Esophagus muscularis mucosa (tissue), 4 donors: ENCODE data around the gene TBC1D5. TPM values are rescaled to one million over a fixed set of nuclear protein-coding genes. Genes with fewer than 3 reads are reported as not detected.
"Not testable (repeated sequence)": the region's sequence is repeated elsewhere in the genome, so short reads cannot be mapped to it uniquely, and the experiment has no call there.

ENCODE experiments used
- DNase-seq: peaks from one replicate; pipeline ENCODE4 v3.0.0-alpha.2; 2017; ENCODE audit errors: extremely low spot score
- H3K27ac ChIP-seq, 4 donors: fragments of 200-600 bp; sonication (generic); replicated peaks in 1 of 4; 1 replicate in 3 of 4; 2 replicates in 1 of 4; pipeline ENCODE4 v1.5.1; 2016 to 2019; ENCODE audit warnings: mild to moderate bottlenecking in 1 of 4
- H3K27me3 ChIP-seq, 4 donors: fragments of 200-600 bp; sonication (generic); one replicate each; pipeline versions ENCODE4 v1.5.1 to v1.6.0; 2016 to 2019
- H3K36me3 ChIP-seq, 4 donors: fragments of 200-600 bp; sonication (generic); one replicate each; pipeline ENCODE4 v1.5.1; 2016 to 2019
- H3K4me1 ChIP-seq, 4 donors: fragments of 200-600 bp; sonication (generic); one replicate each; pipeline ENCODE4 v1.5.1; 2016 to 2019
- H3K4me3 ChIP-seq, 4 donors: fragments of 200-600 bp; sonication (generic); 1 replicate in 2 of 4; 2 replicates in 2 of 4; pipeline ENCODE4 v1.5.1; 2016 to 2019; ENCODE audit warnings: mild to moderate bottlenecking in 4 of 4, moderate library complexity in 1 of 4
- H3K9me3 ChIP-seq, 4 donors: fragments of 200-600 bp; sonication (generic); 1 replicate in 3 of 4; 2 replicates in 1 of 4; pipeline ENCODE4 v1.5.1; 2016 to 2019
- EP300 ChIP-seq: sonication (generic); formaldehyde crosslinking; IDR thresholded peaks from one replicate; pipeline ENCODE4 v1.6.1; 2017; ENCODE audit warnings: antibody characterized with exemption
- POLR2A ChIP-seq: fragments of 450-650 bp; IDR thresholded peaks from one replicate; pipeline ENCODE4 v1.6.1; 2017; ENCODE audit warnings: antibody characterized with exemption, moderate library complexity, mild to moderate bottlenecking, low read depth
- POLR2AphosphoS5 ChIP-seq, 2 donors: sonication (generic); formaldehyde crosslinking; IDR thresholded peaks; one replicate each; pipeline ENCODE4 v1.6.1; 2017; ENCODE audit warnings: antibody characterized with exemption in 2 of 2
- WGBS: methylation state at CpG from one replicate; pipeline ENCODE4 v1.1.5; 2018; 5-methylcytosine and 5-hydroxymethylcytosine counted together
- intact Hi-C: fragments of 100-400 bp; cut with DNase I; formaldehyde crosslinking; loops from one replicate; pipeline ENCODE4 v1.15.1; 2023
- total RNA-seq, 4 donors: library from RNA; depleted of rRNA; stranded (reverse); fragments of >200 nt; gene quantifications; one replicate each; pipeline versions ENCODE4 v1.1.0 to v1.2.1, GENCODE V29; 2016
- TF ChIP-seq, protein P1 (sequence below), 3 experiments: fragments of 200-600 bp in 2 of 3; fragments of 450-650 bp in 1 of 3; sonication (generic) in 2 of 3; IDR thresholded peaks; one replicate each; pipeline ENCODE4 v1.5.1; 2017 to 2019; ENCODE audit warnings: antibody characterized with exemption in 3 of 3, mild to moderate bottlenecking in 2 of 3, moderate library complexity in 1 of 3

The TBC1D5 gene
- total RNA-seq, 4 donors from 2014 or later, result 54.0 to 83.1 (median 63.6) TPM

DNA sequence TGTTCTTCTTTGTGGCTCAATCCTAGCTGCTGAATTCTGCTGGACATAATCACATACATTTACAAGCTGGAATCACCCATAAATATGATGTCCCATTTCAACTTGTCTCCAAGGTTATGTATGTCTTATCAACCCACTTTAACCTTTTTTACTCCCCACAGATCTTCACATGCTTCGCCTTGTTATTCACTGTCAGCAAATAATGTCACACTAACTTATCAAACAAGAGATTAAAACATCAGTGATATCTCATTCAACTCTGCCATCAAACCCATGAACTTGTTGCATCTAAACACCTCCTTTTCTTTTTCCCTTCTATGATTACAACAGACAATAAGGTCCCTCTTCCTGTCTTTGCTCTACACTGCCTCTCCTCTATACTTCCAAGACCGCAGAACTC, 240.7 kb downstream of the TBC1D5 start:
- no peak for DNase-seq
- TF ChIP-seq, protein P1, sequence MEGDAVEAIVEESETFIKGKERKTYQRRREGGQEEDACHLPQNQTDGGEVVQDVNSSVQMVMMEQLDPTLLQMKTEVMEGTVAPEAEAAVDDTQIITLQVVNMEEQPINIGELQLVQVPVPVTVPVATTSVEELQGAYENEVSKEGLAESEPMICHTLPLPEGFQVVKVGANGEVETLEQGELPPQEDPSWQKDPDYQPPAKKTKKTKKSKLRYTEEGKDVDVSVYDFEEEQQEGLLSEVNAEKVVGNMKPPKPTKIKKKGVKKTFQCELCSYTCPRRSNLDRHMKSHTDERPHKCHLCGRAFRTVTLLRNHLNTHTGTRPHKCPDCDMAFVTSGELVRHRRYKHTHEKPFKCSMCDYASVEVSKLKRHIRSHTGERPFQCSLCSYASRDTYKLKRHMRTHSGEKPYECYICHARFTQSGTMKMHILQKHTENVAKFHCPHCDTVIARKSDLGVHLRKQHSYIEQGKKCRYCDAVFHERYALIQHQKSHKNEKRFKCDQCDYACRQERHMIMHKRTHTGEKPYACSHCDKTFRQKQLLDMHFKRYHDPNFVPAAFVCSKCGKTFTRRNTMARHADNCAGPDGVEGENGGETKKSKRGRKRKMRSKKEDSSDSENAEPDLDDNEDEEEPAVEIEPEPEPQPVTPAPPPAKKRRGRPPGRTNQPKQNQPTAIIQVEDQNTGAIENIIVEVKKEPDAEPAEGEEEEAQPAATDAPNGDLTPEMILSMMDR (IDR thresholded peaks at IDR 0.05), result no peak
- TF ChIP-seq EP300, result no peak
- TF ChIP-seq POLR2A, result no peak
- no peak for TF ChIP-seq POLR2AphosphoS5 (IDR thresholded peaks at IDR 0.05)
- H3K4me3 ChIP-seq, result no peak overlapping the region
- no peaks in the 10 kb centered on the region for H3K4me1 ChIP-seq
- intact Hi-C loops, result no loop called here
- H3K27me3 ChIP-seq, result no peaks in the 10 kb centered on the region
- no peaks in the 10 kb centered on the region for H3K36me3 ChIP-seq
- H3K9me3 ChIP-seq, result no peaks in the 10 kb centered on the region
- H3K27ac ChIP-seq, result no peak overlapping the region
- WGBS, result 95% methylated on average over 2 of the region's 2 CpGs

DNA sequence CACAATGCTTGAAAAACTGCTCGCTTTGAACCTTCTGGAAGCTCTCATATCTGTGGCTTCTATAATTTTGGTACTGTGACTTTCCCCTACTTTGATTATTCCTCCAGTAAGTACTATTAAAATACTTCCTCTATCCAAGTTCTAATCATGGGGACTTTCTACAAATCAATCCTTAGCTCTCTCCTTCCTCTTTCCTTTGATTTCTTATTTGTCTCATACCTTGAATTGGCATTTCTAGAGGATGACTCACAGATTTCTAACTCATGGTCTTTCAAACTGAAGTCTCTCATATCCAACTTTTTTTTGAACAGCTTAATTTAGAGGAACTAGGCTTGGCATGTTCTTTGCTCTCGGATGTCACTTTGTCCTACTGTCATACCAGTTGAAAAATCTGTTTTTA, 241.8 kb downstream of the TBC1D5 start:
- intact Hi-C loops, result no loop called here
- H3K36me3 ChIP-seq, result no peaks in the 10 kb centered on the region
- no peak overlapping the region for H3K27ac ChIP-seq
- no peak overlapping the region for H3K4me3 ChIP-seq
- no peaks in the 10 kb centered on the region for H3K4me1 ChIP-seq
- TF ChIP-seq, protein P1 (IDR thresholded peaks at IDR 0.05), result no peak
- no peak for TF ChIP-seq POLR2A
- TF ChIP-seq EP300, result no peak
- no peak for TF ChIP-seq POLR2AphosphoS5 (IDR thresholded peaks at IDR 0.05)
- H3K27me3 ChIP-seq, result no peaks in the 10 kb centered on the region
- no peaks in the 10 kb centered on the region for H3K9me3 ChIP-seq
- WGBS, result 83% methylated on average over 2 of the region's 2 CpGs
- no peak for DNase-seq

DNA sequence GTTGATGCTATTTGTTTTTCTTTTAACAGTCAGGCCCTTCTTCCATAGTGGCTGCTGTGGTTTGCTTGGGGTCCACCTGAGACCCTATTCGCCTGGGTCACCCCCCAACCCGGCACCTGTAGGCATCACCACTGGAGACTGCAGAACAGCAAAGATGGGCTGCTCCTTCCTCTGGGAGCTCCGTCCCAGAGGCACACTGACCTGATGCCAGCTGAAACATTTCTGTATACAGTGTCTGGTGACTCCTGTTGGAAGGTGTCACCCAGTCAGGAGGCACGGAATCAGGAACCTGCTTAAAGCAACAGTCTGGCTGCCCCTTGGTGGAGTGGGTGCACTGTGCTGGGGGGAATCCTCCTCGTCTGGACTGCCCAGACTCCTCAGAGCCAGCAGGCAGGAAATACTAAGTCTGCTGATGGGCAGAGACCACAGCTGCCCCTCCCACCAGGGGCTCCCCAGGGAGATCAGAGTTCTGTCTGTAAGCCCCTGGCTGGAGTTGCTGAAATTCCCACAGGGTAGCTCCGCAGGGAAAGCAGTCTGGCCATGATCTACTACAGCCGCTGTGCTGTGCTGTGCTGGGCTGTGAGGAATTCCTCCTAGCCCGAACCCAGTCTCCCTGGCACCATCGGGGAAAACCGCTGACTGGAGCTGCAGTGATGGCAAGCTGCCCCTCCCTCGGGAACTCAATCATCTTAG, 248.2 kb downstream of the TBC1D5 start:
- Histone ChIP-seq H3K4me1 (no peaks in the 10 kb centered on the region), H3K9me3 (no peaks in the 10 kb centered on the region), H3K27ac (no peak overlapping the region), H3K27me3 (no peaks in the 10 kb centered on the region), H3K36me3 (peaks cover 0 to 7% (median 0%) of the 10 kb centered on the region in 4 donors), H3K4me3 (no peak overlapping the region)
- no peak for DNase-seq
- 100% methylated on average over 2 of the region's 11 CpGs for WGBS
- intact Hi-C loops, result no loop called here
- TF ChIP-seq POLR2AphosphoS5 (IDR thresholded peaks at IDR 0.05), result no peak
- no peak for TF ChIP-seq EP300
- no peak for TF ChIP-seq POLR2A
- TF ChIP-seq, protein P1 (IDR thresholded peaks at IDR 0.05), result no peak

DNA sequence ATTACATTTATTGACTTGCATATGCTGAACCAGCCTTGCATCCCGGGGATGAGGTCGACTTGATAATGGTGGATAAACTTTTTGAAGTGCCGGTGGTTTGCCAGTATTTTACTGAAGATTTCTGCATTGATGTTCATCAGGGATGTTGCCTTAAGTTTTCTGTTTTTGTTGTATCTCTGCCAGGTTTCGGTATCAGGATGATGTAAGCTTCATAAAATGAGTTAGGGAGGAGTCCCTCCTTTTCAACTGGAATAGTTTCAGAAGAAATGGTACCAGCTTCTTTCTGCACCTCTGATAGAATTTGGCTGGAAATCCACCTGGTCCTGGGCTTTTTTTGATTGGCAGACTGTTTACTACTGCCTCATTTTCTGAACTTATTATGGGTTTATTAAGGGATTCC, 250.8 kb downstream of the TBC1D5 start:
- 64% methylated on average over 4 of the region's 4 CpGs for WGBS
- H3K27ac ChIP-seq, result no peak overlapping the region
- H3K27me3 ChIP-seq, result no peaks in the 10 kb centered on the region
- peaks cover 0 to 7% (median 0%) of the 10 kb centered on the region in 4 donors for H3K36me3 ChIP-seq
- H3K9me3 ChIP-seq, result no peaks in the 10 kb centered on the region
- no peak overlapping the region for H3K4me3 ChIP-seq
- no peak for DNase-seq
- no peaks in the 10 kb centered on the region for H3K4me1 ChIP-seq
- TF ChIP-seq, protein P1 (IDR thresholded peaks at IDR 0.05), result no peak
- TF ChIP-seq POLR2A (no peak), POLR2AphosphoS5 (IDR thresholded peaks at IDR 0.05) (no peak), EP300 (no peak)
- intact Hi-C loops, result no loop called here

DNA sequence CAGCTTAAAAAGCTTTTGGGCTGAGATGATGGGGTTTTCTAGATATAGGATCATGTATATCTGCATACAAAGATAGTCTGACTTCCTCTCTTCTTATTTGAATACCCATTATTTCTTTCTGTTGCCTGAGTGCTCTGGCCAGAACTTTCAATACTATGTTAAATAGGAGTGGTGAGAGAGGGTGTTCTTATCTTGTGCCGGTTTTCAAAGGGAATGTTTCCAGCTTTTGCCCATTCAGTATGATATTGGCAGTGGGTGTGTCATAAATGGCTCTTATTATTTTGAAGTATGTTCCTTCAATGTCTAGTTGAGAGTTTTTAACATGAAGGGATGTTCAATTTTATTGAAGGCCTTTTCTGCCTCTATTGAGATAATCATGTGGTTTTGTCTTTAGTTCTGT, 251.2 kb downstream of the TBC1D5 start:
- H3K36me3 ChIP-seq, intact Hi-C loops, H3K9me3 ChIP-seq, H3K27me3 ChIP-seq, DNase-seq, H3K4me3 ChIP-seq, H3K4me1 ChIP-seq, H3K27ac ChIP-seq: not testable (repeated sequence)
- 96% methylated on average over 1 of the region's 1 CpG for WGBS
